ENCODE results near the gene TAF15.

TAF15 gene

GRCh38 chr17:35875072-35875799 is 66.0 kb downstream of the TAF15 start:
- H3K36me3 ChIP-seq (ENCODE audit: control insufficient read depth, insufficient read depth, low read length): no peaks in the 10 kb centered on the region
- no peaks in the 10 kb centered on the region for H3K27me3 ChIP-seq (ENCODE audit: control insufficient read depth, insufficient read depth, low read length)
- H3K9ac ChIP-seq (ENCODE audit: low read depth, low read length): no peak overlapping the region
- no peak overlapping the region for H3K4me3 ChIP-seq (ENCODE audit: low read depth, low read length)
- 0 out of 2 replicates have a peak, but pooled peaks cover 3% of the 10 kb centered on the region for H3K4me1 ChIP-seq (ENCODE audit: control insufficient read depth, insufficient read depth, low read length)
- no peaks in the 10 kb centered on the region for H3K9me3 ChIP-seq (ENCODE audit: control insufficient read depth, insufficient read depth, low read length)
- no peak overlapping the region for H3K27ac ChIP-seq (ENCODE audit: low read depth, low read length)

GRCh38 chr17:35875800-35876139 is 66.5 kb downstream of the TAF15 start:
- H3K9ac ChIP-seq (ENCODE audit: low read depth, low read length): no peak overlapping the region
- H3K27ac ChIP-seq (ENCODE audit: low read depth, low read length): no peak overlapping the region
- H3K4me3 ChIP-seq (ENCODE audit: low read depth, low read length): no peak overlapping the region
- H3K4me1 ChIP-seq (ENCODE audit: control insufficient read depth, insufficient read depth, low read length): 0 out of 2 replicates have a peak, but pooled peaks cover 3% of the 10 kb centered on the region
- no peaks in the 10 kb centered on the region for H3K27me3 ChIP-seq (ENCODE audit: control insufficient read depth, insufficient read depth, low read length)
- no peaks in the 10 kb centered on the region for H3K9me3 ChIP-seq (ENCODE audit: control insufficient read depth, insufficient read depth, low read length)
- H3K36me3 ChIP-seq (ENCODE audit: control insufficient read depth, insufficient read depth, low read length): no peaks in the 10 kb centered on the region

- no peaks in the 10 kb centered on the region for H3K4me1 ChIP-seq (ENCODE audit: control insufficient read depth, insufficient read depth, low read length)
- H3K27ac ChIP-seq (ENCODE audit: low read depth, low read length): no peak overlapping the region
- no peaks in the 10 kb centered on the region for H3K27me3 ChIP-seq (ENCODE audit: control insufficient read depth, insufficient read depth, low read length)
- H3K9me3 ChIP-seq (ENCODE audit: control insufficient read depth, insufficient read depth, low read length): no peaks in the 10 kb centered on the region
- no peak overlapping the region for H3K4me3 ChIP-seq (ENCODE audit: low read depth, low read length)
- H3K9ac ChIP-seq (ENCODE audit: low read depth, low read length): no peak overlapping the region
- H3K36me3 ChIP-seq (ENCODE audit: control insufficient read depth, insufficient read depth, low read length): no peaks in the 10 kb centered on the region
Observed at GRCh38 chr17:35876534-35876933, 67.2 kb downstream of the TAF15 start.

GRCh38 chr17:35877345-35878029 is 68.2 kb downstream of the TAF15 start:
- Histone ChIP-seq H3K27ac (ENCODE audit: low read depth, low read length) (no peak overlapping the region), H3K9me3 (ENCODE audit: control insufficient read depth, insufficient read depth, low read length) (no peaks in the 10 kb centered on the region), H3K4me3 (ENCODE audit: low read depth, low read length) (no peak overlapping the region), H3K9ac (ENCODE audit: low read depth, low read length) (no peak overlapping the region), H3K27me3 (ENCODE audit: control insufficient read depth, insufficient read depth, low read length) (no peaks in the 10 kb centered on the region), H3K4me1 (ENCODE audit: control insufficient read depth, insufficient read depth, low read length) (no peaks in the 10 kb centered on the region), H3K36me3 (ENCODE audit: control insufficient read depth, insufficient read depth, low read length) (no peaks in the 10 kb centered on the region)

GRCh38 chr17:35878361-35878760 is 69.1 kb downstream of the TAF15 start:
- Histone ChIP-seq H3K4me1 (ENCODE audit: control insufficient read depth, insufficient read depth, low read length) (no peaks in the 10 kb centered on the region), H3K9ac (ENCODE audit: low read depth, low read length) (no peak overlapping the region), H3K27ac (ENCODE audit: low read depth, low read length) (no peak overlapping the region), H3K36me3 (ENCODE audit: control insufficient read depth, insufficient read depth, low read length) (no peaks in the 10 kb centered on the region), H3K4me3 (ENCODE audit: low read depth, low read length) (no peak overlapping the region), H3K27me3 (ENCODE audit: control insufficient read depth, insufficient read depth, low read length) (no peaks in the 10 kb centered on the region), H3K9me3 (ENCODE audit: control insufficient read depth, insufficient read depth, low read length) (no peaks in the 10 kb centered on the region)

- H3K27ac ChIP-seq (ENCODE audit: low read depth, low read length): no peak within 1 kb of the TSS
- no peaks in the 10 kb centered on the region for H3K9me3 ChIP-seq (ENCODE audit: control insufficient read depth, insufficient read depth, low read length)
- H3K4me1 ChIP-seq (ENCODE audit: control insufficient read depth, insufficient read depth, low read length): no peaks in the 10 kb centered on the region
- H3K27me3 ChIP-seq (ENCODE audit: control insufficient read depth, insufficient read depth, low read length): no peaks in the 10 kb centered on the region
- H3K36me3 ChIP-seq (ENCODE audit: control insufficient read depth, insufficient read depth, low read length): no peaks in the 10 kb centered on the region
- H3K4me3 ChIP-seq (ENCODE audit: low read depth, low read length): no peak within 1 kb of the TSS
- no peak within 1 kb of the TSS for H3K9ac ChIP-seq (ENCODE audit: low read depth, low read length)
Observed at GRCh38 chr17:35879773-35880654, 70.7 kb downstream of the TAF15 start, which contains the start of gene CCL5. Gene CCL5, minus strand, starts transcription at chr17:35880360.

GRCh38 chr17:35889241-35889640 is 80.0 kb downstream of the TAF15 start:
- no peak overlapping the region for H3K27ac ChIP-seq (ENCODE audit: low read depth, low read length)
- no peaks in the 10 kb centered on the region for H3K36me3 ChIP-seq (ENCODE audit: control insufficient read depth, insufficient read depth, low read length)
- peaks cover 6% of the 10 kb centered on the region; the same call in 1 of the 2 replicates for H3K4me1 ChIP-seq (ENCODE audit: control insufficient read depth, insufficient read depth, low read length)
- H3K27me3 ChIP-seq (ENCODE audit: control insufficient read depth, insufficient read depth, low read length): no peaks in the 10 kb centered on the region
- no peak overlapping the region for H3K9ac ChIP-seq (ENCODE audit: low read depth, low read length)
- no peak overlapping the region for H3K4me3 ChIP-seq (ENCODE audit: low read depth, low read length)
- no peaks in the 10 kb centered on the region for H3K9me3 ChIP-seq (ENCODE audit: control insufficient read depth, insufficient read depth, low read length)

- Histone ChIP-seq H3K4me3 (ENCODE audit: low read depth, low read length) (no peak overlapping the region), H3K27ac (ENCODE audit: low read depth, low read length) (no peak overlapping the region), H3K9ac (ENCODE audit: low read depth, low read length) (no peak overlapping the region), H3K9me3 (ENCODE audit: control insufficient read depth, insufficient read depth, low read length) (no peaks in the 10 kb centered on the region), H3K4me1 (ENCODE audit: control insufficient read depth, insufficient read depth, low read length) (peaks cover 6% of the 10 kb centered on the region; the same call in 1 of the 2 replicates), H3K36me3 (ENCODE audit: control insufficient read depth, insufficient read depth, low read length) (no peaks in the 10 kb centered on the region), H3K27me3 (ENCODE audit: control insufficient read depth, insufficient read depth, low read length) (no peaks in the 10 kb centered on the region)
Observed at GRCh38 chr17:35889818-35890773, 80.8 kb downstream of the TAF15 start.

GRCh38 chr17:35890774-35891155 is 81.5 kb downstream of the TAF15 start:
- Histone ChIP-seq H3K9ac (ENCODE audit: low read depth, low read length) (no peak overlapping the region), H3K4me3 (ENCODE audit: low read depth, low read length) (no peak overlapping the region), H3K27me3 (ENCODE audit: control insufficient read depth, insufficient read depth, low read length) (no peaks in the 10 kb centered on the region), H3K36me3 (ENCODE audit: control insufficient read depth, insufficient read depth, low read length) (no peaks in the 10 kb centered on the region), H3K9me3 (ENCODE audit: control insufficient read depth, insufficient read depth, low read length) (no peaks in the 10 kb centered on the region), H3K27ac (ENCODE audit: low read depth, low read length) (no peak overlapping the region), H3K4me1 (ENCODE audit: control insufficient read depth, insufficient read depth, low read length) (peaks cover 6% of the 10 kb centered on the region; the same call in 1 of the 2 replicates)

- H3K9me3 ChIP-seq (ENCODE audit: control insufficient read depth, insufficient read depth, low read length): no peaks in the 10 kb centered on the region
- no peaks in the 10 kb centered on the region for H3K27me3 ChIP-seq (ENCODE audit: control insufficient read depth, insufficient read depth, low read length)
- no peak overlapping the region for H3K4me3 ChIP-seq (ENCODE audit: low read depth, low read length)
- no peak overlapping the region for H3K27ac ChIP-seq (ENCODE audit: low read depth, low read length)
- no peak overlapping the region for H3K9ac ChIP-seq (ENCODE audit: low read depth, low read length)
- H3K36me3 ChIP-seq (ENCODE audit: control insufficient read depth, insufficient read depth, low read length): no peaks in the 10 kb centered on the region
- peaks cover 6% of the 10 kb centered on the region; the same call in 1 of the 2 replicates for H3K4me1 ChIP-seq (ENCODE audit: control insufficient read depth, insufficient read depth, low read length)
Observed at GRCh38 chr17:35891269-35891668, 82.0 kb downstream of the TAF15 start.

All from HUES48 (cell line).